NK-92 (cell line): ENCODE results near the gene PDCD4.

Experiments used
- DNase-seq: peaks from one replicate; lab custom pipeline; 2025; ENCODE audit not compliant: unreplicated experiment; lab: John Stamatoyannopoulos, UW

Gene PDCD4

DNA sequence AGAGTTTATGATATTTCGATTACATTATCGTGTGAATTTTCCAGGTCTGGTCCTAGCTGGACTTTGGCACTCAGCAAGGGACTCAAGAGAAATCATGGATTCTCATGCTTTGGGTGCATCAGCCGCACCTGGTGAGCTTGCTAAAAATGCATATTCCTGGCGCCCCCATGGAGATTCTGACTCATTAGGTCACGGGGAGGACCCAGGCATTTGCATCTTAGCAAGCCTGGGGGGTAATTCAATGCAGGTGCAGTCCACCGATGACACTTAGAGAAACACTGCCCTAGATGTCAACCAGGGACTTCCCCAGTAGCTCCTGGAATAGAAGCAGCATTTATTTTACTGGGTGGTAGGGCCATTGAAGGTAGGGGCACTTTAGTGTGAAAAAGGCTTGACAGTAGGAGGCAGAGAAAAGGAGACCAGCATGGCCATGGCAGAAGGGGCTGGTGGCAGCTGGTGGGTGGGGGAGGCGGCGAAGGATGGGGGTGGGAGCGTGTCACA, 29.9 kb upstream of the PDCD4 start:
- DNase-seq, result no peak

DNA sequence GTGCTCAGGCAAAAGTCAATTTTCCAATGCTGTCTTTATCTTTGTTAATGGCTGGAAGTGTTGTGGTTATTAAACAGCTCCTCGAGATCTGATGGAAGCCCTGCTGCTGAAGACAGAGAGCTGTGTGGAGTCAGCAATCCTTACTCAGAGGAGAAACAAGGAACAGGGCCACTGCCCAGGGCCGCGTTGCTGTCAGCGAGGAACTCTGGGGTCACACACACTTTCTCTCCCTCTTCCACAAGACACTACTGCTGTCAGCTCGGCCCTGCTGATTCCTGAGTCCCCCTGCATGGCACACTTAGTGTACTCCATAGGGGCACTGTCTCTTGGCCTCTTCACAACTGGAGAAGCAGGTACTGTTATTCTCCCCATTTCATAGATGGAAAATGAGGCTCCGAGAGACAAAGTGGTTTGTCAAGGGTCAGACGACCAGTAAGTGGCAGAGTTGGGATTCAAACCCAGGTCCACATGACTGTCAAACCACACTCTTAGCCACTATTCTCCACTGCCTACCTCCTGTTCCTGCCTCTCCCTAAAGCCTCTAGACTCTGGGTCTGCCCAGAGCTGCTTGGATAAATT, 29.3 kb upstream of the PDCD4 start:
- no peak for DNase-seq

DNA sequence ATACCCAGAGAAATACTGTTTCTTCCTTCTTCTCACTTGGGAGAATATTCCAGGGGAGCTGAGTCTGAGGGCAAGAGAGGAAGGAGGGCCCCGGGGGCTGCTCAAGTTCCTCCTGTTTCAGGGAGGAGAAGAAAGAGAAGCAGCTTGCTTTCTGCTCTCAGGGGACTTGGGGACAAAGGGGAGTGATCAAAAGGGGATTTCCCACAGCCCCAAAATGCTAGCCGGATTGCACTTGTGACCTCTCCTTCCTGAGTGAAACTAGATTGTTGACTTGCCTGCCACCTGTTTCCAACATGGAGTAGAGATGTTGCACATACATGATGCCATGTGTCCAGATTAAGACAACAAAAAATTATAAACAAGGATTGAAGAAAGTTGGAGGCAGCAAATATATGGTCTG, 28.7 kb upstream of the PDCD4 start:
- DNase-seq, result no peak

DNA sequence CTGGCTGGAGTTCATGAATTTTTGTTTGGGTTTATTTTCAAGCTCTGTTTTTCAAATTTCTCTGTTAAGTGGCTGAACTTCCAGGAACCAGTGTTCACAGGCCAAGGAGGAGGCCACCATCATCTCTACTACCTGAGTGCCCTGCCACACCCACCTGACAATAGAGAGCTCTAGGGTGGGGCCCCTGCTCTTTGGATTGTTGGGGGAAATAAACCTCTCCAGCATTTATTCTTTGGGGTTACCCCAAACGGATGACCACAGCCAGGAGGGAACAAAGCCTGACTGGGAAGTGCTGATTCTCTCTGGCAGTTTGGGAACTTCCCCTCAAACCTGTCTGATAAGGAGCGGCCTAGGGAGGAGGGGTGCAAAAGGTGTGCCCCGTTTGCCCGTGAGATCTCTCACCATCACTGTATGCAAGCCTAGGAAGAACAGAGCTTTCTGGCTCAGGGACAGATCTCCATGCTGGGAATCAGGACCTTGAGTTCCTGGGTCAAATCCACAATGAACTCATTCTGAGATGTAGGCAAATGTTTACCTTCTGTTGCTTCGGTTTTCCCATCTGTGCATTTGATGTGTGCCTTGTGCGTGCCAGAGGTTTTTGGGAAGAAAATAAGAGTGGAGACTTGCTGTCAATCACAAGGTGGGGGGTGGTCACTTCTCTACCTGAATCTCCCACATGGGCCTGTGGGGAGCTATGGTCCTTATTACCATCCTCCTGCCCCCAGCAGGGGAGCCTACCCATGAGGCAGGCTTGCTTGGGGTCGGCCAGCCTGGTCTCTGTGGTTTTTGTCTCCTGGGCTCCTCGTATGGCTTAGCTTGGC, 27.7 kb upstream of the PDCD4 start:
- DNase-seq, result no peak

DNA sequence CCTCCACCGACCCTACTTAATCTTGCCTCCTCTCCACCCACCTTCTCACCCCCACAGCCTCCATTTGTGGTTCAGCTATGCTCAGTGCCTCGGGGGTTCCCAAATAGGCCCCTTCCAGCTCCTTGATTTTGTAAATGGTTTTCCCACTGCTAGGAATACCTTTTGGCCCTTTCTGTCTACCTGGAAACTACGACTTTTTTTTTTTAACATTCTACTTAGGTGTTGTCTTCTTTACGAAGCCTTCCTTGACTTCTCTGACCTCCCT, 27.2 kb upstream of the PDCD4 start:
- DNase-seq, result no peak

DNA sequence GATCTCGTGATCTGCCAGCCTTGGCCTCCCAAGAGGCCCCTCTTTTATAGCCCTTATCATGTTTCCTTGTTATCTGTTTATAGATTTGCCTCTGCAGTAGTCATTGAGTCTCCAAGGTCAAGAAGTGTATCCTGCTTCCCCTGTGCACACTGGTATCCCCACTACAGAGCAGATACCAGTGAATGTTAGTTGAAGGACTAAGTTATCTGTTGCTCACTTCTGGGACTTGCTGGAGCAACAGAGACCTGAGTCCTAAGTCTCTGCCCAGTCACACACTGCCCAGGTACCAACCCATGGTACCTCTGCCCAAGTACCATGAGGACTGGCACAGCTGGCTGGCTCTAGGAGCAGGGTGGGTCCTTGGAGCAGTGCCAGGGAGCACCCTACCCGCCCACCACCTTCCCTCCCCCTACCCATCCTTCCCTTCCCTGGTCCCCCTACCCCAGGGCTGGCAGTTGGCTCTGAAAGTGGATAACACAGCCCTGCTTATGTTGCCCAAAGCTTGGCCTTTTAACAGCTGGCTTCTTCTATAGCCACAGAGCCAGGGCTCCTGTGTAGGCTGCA, 26.5 kb upstream of the PDCD4 start:
- DNase-seq, result no peak

DNA sequence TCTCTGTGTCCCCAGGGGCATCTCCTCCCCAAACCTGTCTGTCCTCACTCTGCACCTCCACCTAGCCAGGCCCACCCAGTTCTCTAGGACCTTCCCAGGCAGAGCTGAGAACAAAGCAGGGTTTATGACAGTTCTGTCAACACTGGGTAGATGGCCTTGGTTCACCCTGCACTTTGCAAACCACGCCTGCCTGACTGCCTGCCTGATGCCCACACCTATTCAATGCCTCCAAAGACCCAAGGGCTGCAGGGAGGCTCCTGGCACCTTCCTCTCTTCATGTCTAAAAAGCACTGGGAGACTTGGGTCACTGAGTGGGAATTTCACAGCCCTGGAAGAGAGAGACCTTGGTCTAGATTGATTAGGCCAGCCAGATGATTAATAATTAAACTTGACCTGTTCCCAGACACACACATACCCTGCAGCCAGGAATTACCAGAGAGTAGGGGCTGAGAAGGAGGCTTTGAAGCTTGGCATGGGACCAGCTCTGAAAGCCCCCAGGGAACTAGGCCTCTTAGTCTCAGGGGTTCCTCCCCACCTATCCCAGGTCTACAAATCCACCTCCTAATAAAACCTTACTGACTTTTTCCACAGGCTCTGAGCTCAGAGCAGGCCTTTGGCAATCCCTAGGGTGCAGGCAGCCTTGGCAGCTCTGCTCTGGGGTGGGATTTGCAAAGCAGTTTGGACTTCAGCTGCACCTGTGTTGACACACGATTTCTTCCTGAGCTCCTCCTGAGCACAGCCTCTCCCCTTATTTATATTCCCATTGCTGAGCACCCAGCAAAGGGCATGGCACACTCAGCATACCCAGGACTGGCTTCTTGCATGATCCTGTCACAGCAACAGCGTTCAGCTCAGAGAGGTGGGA, 25.7 kb upstream of the PDCD4 start:
- DNase-seq, result no peak

DNA sequence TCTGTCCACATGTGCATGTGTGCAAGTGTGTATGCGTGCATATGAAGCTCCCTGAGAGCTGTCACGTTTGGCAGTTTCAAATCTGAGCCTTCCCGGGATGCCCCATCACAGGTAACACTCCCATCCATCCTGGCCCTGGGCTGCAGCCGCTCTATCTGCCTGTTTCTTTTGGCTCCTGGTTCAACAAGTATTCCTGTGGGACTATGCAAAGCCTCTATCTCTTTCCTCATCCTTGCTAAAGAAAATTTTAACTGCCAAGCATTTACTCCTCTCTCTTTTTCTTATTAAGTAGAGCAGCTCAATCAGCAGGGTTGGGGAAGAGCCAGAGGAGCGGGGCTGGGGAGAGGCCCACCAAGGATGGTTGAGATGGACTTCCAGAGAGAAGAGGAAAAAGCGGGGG, 24.4 kb upstream of the PDCD4 start:
- DNase-seq, result no peak

DNA sequence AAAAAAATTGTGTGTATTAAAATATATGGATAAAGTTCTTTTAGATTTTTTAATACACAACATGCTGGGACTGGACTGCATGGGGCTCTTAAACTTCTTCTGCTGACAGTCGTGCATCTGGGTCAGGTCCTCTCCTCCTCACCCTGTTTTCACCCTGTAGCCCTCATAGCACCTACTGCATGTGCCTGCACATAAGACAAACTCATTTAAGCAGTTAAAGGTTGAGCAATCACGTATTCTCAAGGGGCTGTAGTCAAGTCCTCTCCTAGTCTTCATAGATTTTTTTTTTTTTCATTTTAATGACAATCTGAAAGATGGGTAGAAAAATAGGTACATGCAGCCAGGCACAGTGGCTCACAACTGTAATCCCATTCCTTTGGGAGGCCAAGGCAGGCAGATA, 23.6 kb upstream of the PDCD4 start:
- DNase-seq, result no peak

DNA sequence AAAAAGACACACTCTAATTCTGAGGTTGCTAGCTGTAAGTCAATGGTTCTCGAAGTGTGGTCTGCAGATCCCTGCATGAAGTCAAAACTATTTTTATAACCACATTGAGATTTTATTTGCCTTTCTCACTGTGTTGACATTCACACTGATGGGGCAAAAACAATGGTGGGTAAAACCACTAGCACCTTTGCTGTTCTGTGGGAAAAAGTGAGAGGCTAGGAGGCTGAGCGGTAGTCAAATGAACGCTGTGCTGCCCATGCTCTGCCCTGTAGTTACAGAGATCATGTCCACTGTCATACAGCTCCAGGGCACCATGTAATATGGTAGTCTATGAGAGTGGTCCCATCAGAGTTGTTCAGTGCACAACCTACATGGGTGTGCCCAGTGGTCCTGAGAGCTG, 21.6 kb upstream of the PDCD4 start:
- no peak for DNase-seq

DNA sequence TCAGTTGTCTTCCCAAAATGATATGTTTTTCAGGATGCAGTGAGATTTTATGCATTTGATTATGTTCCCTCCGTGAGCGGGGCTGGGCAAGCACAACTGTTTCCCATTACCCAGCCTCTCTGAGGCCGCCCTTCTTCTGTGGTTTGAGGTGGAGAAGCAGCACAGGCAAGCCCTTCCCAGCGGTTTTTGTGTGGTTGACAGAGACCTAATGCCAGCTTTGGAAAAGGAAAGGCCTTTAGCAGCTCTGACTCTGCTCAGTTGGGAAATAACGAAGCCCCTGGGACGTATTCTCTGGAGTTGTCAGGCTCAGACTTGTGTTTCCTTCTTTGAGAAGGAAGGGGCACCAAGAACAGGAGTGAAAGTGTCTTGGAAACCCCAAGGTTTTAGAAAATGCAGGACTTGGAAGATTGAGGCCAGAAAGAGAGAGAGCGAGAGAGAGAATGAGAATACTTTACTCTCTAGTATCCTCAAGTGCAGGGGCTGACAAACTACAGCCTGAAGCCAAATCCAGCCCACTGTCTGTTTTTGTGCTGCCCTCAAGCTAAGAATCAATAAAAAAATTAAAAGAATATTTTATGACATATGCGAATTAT, 20.6 kb upstream of the PDCD4 start:
- no peak for DNase-seq

DNA sequence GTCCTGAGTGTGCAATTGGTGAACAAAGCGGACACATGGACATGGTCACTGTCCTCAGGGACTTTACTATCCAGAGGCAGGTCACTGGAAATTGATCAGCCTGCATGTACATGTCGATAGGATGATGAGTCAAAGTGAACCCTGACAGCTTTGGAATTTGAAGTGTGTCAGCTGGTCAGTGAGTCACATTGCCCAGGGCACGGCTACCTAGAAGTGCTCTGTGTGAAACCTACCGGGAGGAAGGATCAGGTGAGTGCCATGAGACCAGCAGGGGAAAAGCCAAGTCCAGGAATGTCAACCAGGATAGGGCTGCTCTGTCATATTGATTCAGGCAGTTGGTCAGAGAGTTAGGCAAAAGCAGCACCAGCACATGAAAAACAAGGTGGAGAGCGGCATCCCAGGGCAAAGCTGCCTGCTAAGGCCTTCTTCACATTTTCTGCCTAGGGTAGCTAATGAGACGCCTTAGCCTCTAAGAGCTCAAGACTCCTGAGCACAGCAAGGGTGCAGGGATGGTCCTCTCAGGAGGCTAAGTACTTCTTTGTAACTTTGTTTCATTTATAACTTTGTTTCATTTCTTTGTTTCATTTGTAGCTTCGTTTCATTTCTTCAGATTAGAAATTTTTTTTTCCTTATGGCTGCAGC, 19.4 kb upstream of the PDCD4 start:
- DNase-seq, result no peak

DNA sequence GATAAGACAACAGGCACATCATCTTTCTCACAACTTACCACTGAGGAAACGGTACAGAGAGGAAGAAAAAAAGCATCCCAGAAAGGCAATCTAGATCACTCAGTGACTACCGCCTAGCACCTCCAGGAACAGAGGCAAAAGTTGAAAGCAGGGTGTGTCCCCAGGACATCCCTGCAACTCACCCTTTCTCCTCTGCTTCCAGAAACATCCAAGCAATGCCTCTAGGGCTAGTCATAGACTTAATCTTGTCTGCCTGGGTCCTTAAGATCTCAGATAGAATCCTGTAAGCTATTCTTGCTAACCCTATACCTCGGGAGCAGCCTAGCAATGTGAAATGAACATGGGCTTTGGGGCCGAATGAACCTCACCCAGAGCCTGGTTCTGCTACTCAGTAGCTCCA, 18.8 kb upstream of the PDCD4 start:
- no peak for DNase-seq

DNA sequence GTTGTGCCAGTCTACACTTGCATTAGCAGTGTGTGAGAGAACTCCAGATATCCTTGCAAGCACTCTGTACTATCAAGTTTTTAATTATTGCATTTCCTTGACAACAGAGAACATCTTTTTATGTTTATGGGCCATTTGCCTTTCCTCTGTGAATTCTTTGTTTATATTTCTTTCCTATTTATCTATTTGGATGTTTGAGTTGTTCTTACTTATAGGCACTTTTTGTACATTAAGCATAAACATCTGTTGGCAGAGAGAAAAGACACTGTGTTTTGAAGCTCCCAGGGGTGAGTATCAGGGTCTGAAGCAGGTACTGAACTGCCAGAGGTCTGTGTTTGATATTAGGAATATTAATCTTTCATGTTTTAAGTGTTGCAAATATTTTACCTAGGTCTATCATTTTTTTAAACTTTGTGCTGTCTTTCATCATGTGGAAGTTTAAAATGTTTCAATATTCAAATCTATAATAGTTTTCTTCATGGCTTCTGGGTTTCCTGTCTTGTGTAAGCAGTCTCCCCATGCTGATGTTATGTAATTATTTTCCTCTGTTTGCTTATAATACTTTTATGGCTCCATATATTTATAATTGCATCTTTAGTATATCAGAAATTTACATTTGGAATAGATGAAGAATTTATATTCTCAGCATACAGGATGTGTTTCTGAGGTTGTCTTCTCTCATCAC, 17.7 kb upstream of the PDCD4 start:
- DNase-seq, result no peak

DNA sequence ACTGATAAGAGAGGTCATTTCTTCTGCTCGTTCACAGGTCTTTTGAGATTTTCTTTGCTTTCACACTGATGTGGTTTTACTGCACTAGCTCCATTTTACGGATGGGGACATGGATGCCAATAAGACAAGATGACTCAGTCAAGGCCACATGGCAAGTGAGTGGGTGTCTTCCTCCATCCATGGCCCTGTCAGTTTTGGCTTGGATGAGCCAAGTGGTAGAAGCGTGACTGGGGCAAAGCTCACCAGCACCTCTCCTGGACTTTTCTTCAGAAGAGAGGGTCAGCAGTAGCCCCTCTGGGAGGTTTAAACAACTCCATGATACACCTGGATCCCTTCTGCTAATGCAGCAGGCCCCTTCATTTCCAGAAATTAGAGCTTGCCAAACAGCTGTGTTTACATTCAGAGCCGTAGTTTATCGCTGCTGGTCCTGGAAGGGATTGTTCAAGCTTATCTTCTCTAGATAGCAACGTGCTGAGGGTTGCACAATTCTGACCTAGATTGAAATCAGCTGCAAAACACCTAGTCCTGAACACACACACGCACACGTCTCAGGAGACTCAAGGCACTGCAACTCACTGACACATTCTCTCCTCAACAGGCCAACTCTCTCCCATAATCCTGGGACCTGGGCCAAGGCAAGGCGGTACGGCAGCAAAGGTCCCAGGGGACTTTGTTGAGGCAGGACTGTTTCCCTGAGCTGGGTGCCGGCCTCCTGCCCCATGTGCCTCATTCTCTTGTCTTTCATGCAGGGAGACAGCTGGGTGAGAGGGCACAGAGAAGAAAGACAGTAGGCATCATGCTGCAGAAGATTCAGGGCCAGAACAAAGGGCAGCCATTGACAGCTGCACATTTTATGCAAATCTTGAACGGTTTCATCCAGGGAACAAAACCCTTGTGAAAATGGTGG, 14.2 kb upstream of the PDCD4 start:
- DNase-seq, result no peak

DNA sequence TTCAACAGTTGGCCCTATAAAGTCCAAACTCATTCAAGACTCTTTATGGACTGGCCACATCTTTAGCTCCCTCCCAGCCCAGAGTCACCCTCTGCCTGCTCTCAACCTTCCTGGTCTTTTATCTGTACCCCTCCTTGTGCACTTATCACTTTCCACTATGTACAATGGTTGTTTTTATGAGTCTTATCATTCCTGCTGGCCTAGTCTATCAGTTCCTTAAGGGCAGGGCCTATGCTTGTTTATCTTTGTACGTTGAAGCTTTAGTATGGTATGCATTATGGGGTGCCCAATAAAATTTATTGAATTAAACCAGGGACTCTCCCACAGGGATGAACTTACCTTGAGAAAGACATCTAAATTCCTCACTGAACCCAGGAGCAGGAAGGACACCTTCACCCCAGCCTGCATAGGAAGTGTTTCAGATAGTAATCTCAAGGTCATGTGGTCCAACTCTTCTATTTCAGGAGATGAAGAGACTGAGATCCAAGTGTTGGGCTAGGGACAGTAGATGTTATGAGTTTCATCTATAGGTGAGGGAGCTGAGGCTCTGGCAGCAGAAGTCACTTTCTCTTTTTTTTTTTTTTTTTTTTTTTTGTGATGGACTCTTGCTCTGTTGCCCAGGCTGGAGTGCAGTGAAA, 13.3 kb upstream of the PDCD4 start:
- no peak for DNase-seq

DNA sequence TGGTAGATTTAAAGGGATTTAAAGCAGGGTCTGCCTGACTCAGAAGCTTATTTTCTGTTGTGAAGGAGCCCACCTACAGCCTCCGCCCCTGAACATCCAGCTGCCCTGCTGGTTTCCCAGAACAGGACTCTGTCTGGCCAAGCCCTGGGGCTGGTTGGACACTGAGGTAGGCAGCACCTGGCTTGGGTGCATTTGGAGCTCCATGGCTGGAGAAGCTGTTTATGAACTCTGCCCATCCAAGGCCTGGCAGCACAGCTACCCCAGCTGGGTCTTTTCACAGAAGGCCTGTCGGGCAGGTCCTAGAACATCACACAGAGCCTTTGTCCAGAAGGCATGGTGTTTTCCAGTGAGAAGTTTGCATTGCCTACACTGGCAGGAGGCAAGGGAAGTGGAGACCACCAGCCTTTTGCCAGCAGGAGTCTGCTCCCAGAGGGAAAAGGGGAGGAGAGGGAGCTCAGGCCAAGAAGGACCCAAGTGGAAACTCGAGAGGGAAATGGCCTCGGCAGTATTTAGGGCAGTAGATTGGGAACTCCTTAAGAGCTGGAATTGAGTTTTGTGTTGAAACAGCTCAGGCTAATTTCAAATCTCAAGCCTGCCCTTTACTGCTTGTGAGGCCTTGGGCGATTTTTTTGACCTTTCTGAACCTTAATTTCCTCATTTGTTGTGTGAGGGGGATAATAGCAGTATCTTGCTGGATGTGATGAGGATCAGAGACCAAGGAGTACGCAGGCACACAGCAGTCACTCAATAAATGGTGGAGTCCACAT, 12.3 kb upstream of the PDCD4 start:
- no peak for DNase-seq

DNA sequence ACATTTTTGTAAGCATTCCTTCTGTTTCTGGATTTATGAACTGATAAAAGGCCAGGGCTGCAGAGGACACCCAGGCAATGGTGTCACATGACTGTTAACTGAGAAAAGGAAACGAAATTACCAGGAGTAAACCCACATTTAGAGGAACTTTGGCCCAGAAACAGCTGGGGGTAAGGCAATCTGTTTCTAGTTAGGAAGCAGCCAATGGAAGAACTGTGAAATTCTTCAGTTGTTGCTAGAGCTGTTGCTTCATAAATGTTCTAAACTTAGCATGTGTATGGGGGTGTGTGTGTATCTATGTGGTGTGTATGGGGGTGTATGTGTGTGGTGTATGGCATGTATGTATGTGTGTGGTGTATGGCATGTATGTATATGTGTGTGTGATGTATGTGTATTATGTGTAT, 11.8 kb upstream of the PDCD4 start:
- DNase-seq, result no peak
